Heart right ventricle (tissue), 16 donors: ENCODE data around the gene POU2F2. TPM values are rescaled to one million over a fixed set of nuclear protein-coding genes. Genes with fewer than 3 reads are reported as not detected.

Source experiments
- ATAC-seq, 8 donors: fragments of 200-7000 bp; cut with Tn5 transposase; one replicate each; pipeline ENCODE4 v1.9.1; 2020; ENCODE audit warnings: mild to moderate bottlenecking in 8 of 8, moderate library complexity in 8 of 8, moderate number of reproducible peaks in 1 of 8
- DNase-seq, 2 donors: peaks; one replicate each; pipeline ENCODE4 v3.0.0-alpha.2; 2020
- H3K27ac ChIP-seq, 10 donors: fragments of 200-600 bp; sonication (generic) in 2 of 10; one replicate each; pipeline versions ENCODE4 v1.5.0 to v1.8.0; 2020 to 2022; ENCODE audit warnings: mild to moderate bottlenecking in 3 of 10
- H3K27me3 ChIP-seq, 7 donors: fragments of 200-600 bp; one replicate each; pipeline ENCODE4 v1.8.0; 2021 to 2022; ENCODE audit warnings: mild to moderate bottlenecking in 2 of 7
- H3K36me3 ChIP-seq, 9 donors: fragments of 200-600 bp; sonication (generic) in 1 of 9; one replicate each; pipeline versions ENCODE4 v1.5.0 to v1.8.0; 2020 to 2022; ENCODE audit warnings: mild to moderate bottlenecking in 2 of 9
- H3K4me1 ChIP-seq, 9 donors: fragments of 200-600 bp; sonication (generic) in 1 of 9; one replicate each; pipeline versions ENCODE4 v1.5.0 to v1.8.0; 2020 to 2022; ENCODE audit warnings: mild to moderate bottlenecking in 4 of 9
- H3K4me3 ChIP-seq, 10 donors: fragments of 200-600 bp; sonication (generic) in 2 of 10; one replicate each; pipeline versions ENCODE4 v1.5.0 to v1.8.0; 2020 to 2022; ENCODE audit warnings: mild to moderate bottlenecking in 7 of 10, moderate library complexity in 2 of 10
- H3K9me3 ChIP-seq, 11 donors: fragments of 200-600 bp in 10 of 11; sonication (generic) in 2 of 11; one replicate each; pipeline versions ENCODE4 v1.5.0 to v1.8.0; 2013 to 2022; ENCODE audit warnings: mild to moderate bottlenecking in 2 of 11, control low read depth in 1 of 11, moderate library complexity in 1 of 11
- WGBS, 2 donors: extraction: QIAGEN DNeasy Blood & Tissue Kit; methylation state at CpG; one replicate each; pipeline ENCODE4 v1.1.7; 2013; ENCODE audit warnings: inconsistent platforms in 1 of 2; 5-methylcytosine and 5-hydroxymethylcytosine counted together
- intact Hi-C, 10 donors: fragments of 100-400 bp; cut with DNase I; formaldehyde crosslinking; loops; one replicate each; pipeline versions ENCODE4 v1.11.1 to v1.14.2; 2022
- polyA plus RNA-seq, 2 donors: library from polyadenylated mRNA; stranded (reverse); fragments of 200-250 nt; gene quantifications; one replicate each; pipeline ENCODE4 v1.2.3, GENCODE V29; 2013
- total RNA-seq, 10 donors: library from RNA; stranded (reverse); fragmentation: NEBNext Ultra II Directional in 3 of 10; extraction: Animal tissue kit (Norgen Biotek cat#: 25700) in 3 of 10; gene quantifications; one replicate each; pipeline versions ENCODE4 v1.2.1 to v1.2.4, GENCODE V29; 2021 to 2023
- TF ChIP-seq, protein P1 (sequence below), 9 donors: fragments of 200-600 bp; sonication (generic) in 2 of 9; IDR thresholded peaks; one replicate each; pipeline versions ENCODE4 v1.5.0 to v1.8.0; 2021 to 2022; ENCODE audit warnings: antibody characterized with exemption in 9 of 9, mild to moderate bottlenecking in 5 of 9, moderate library complexity in 1 of 9
- donor health status: Arrhythmogenic right ventricular cardiomyopathy.
- donor health status: ischemic (EF 13 %, LVEDD 7.1; RV severe dilation, severe dysfunction).
- donor health status: healthy with polysubstance abuse.
- donor health status: DM: no; HTN: yes; CAD: no.
- donor health status: DM: no; HTN: no; CAD: no.
- donor health status: ischemic (EF 25% LVEDD 6.9; RV normal size, moderate dysfunction).
- donor health status: ischemic (EF 25% LVEDD 5.7; RV mildly dilated, moderate dysfunction).
- donor health status: healthy.
- donor health status: DM: yes; HTN: yes; CAD: no.
- donor health status: Ischemic cardiomyopathy.
- donor health status: ischemic (EF 35%, LVEDD 5.7; RV mildly dilated, moderate dysfunction).
- donor health status: nonischemic (EF 11% LVEDD 7.7; RV severe dilation, severe dysfunction).
- donor health status: DM: yes; HTN: yes; CAD: no.
- donor health status: PGD.
- donor health status: ischemic (EF 29% LVEDD 5.4; RV normal size, mild dysfunction).
- donor health status: nonischemic (EF 23%, LVEDD 6.1; RV moderate dilation, normal function).

Gene POU2F2
- total and polyA plus RNA-seq, 12 donors = 0.28 to 3.8 (median 0.69) TPM

DNA sequence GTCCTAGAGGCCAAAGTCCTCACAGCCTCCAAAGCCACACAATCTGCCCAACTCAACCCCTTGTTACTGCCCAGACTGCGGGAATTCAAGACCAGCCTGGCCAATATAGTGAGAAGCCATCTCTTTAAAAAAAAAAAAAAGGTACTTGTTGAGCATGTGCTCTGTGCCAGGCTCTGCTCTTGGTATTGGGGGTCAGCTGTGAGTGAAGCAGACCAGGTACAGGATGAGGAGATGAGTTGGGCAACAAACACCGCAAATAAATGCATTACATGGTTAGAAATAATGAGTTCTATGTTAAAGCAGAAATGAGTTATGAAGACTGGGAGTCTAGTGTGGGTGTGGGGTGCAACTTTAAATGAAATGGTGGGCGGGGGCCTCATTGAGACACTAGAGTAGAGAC, 72.1 kb downstream of the POU2F2 start:
- Histone ChIP-seq H3K27ac (no peak overlapping the region), H3K27me3 (peaks cover 0 to 2% (median 0%) of the 10 kb centered on the region in 7 donors), H3K36me3 (no peaks in the 10 kb centered on the region), H3K9me3 (no peaks in the 10 kb centered on the region), H3K4me1 (no peaks in the 10 kb centered on the region), H3K4me3 (no peak overlapping the region)
- intact Hi-C loops = no loop called here
- 90 to 95% methylated on average over 3 of the region's 3 CpGs for WGBS, 2 donors
- DNase-seq = no peak
- TF ChIP-seq, protein P1, sequence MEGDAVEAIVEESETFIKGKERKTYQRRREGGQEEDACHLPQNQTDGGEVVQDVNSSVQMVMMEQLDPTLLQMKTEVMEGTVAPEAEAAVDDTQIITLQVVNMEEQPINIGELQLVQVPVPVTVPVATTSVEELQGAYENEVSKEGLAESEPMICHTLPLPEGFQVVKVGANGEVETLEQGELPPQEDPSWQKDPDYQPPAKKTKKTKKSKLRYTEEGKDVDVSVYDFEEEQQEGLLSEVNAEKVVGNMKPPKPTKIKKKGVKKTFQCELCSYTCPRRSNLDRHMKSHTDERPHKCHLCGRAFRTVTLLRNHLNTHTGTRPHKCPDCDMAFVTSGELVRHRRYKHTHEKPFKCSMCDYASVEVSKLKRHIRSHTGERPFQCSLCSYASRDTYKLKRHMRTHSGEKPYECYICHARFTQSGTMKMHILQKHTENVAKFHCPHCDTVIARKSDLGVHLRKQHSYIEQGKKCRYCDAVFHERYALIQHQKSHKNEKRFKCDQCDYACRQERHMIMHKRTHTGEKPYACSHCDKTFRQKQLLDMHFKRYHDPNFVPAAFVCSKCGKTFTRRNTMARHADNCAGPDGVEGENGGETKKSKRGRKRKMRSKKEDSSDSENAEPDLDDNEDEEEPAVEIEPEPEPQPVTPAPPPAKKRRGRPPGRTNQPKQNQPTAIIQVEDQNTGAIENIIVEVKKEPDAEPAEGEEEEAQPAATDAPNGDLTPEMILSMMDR (IDR thresholded peaks at IDR 0.05) = no peak
- ATAC-seq = no peak

DNA sequence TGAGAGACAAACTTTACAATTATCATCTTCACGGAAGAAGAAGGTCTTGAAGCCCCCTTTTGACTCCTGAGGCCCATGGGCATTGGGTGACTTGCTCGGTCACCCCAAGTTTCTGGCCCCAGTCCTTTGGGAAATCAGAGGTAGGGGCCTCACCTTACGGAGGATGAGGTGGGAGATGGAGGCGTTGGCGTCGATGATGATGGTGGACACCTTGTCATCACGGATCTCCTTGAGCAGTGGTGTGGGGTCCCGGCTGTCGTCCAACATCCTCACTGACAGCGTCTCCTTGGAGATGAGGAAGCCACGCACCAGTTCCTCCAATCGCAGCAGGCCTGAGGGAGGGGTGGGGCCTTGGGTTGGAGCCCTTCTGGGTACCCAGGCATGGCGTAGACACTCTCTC, 73.0 kb downstream of the POU2F2 start:
- intact Hi-C loops = no loop called here
- H3K36me3 ChIP-seq = no peaks in the 10 kb centered on the region

DNA sequence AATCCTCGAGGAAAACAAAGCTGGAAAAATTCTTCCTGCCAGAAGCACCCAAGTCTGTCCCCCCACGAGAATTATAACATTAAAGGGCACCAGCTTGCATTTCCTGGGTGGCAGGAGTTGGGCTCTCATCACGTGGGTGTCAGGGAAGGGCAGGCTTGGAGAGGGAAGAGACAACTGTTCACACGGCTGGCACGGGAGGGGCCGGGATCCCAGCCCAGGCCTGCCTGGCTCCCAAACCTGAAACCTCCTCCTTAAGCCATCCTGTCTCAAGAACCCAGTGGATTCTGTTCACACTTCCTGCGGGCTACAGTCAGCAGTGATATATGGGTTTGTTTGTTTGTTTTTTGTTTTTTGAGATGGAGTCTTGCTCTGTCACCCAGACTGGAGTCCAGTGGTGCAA, 74.4 kb downstream of the POU2F2 start:
- H3K27ac ChIP-seq = no peak overlapping the region
- intact Hi-C loops = no loop called here
- no peak overlapping the region for H3K4me3 ChIP-seq

More for the DNA sequence above, 73.0 kb downstream of the POU2F2 start:
- Histone ChIP-seq H3K9me3 (no peaks in the 10 kb centered on the region), H3K4me1 (no peaks in the 10 kb centered on the region), H3K27me3 (no peaks in the 10 kb centered on the region), H3K4me3 (no peak overlapping the region), H3K27ac (no peak overlapping the region)
- no peak for ATAC-seq
- DNase-seq = no peak
- WGBS, 2 donors = 89 to 94% methylated on average over 13 of the region's 13 CpGs
- TF ChIP-seq, protein P1 (IDR thresholded peaks at IDR 0.05) = no peak

DNA sequence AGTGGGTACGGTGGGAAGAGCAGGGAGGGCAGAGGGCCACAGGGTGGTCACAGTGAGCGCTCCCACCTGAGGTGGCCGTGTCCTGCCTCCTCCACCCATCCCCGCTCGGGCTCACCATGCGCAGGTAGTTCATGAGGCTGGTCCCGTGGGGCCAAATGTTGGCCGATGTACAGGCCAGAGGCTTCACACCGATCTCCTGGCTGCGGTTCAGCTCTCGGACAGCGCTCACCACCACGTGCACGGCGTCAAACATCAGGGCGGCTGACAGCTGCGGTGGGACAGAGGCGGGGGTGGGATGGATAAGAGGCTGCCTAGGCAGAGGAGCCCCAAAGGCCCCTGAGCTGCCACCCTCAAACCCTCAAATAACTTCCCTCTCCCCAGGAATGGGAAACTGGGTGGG, 78.0 kb downstream of the POU2F2 start:
- Histone ChIP-seq H3K27ac (no peak overlapping the region), H3K27me3 (no peaks in the 10 kb centered on the region), H3K4me1 (peaks cover 0 to 11% (median 6%) of the 10 kb centered on the region in 9 donors), H3K9me3 (no peaks in the 10 kb centered on the region), H3K4me3 (no peak overlapping the region), H3K36me3 (no peaks in the 10 kb centered on the region)
- WGBS, 2 donors = 77% methylated on average over 18 of the region's 18 CpGs
- TF ChIP-seq, protein P1 (IDR thresholded peaks at IDR 0.05) = no peak
- intact Hi-C loops = no loop called here
- DNase-seq (no peak), ATAC-seq (no peak)

More for the DNA sequence above, 74.4 kb downstream of the POU2F2 start:
- no peak for ATAC-seq
- Histone ChIP-seq H3K27me3 (no peaks in the 10 kb centered on the region), H3K9me3 (no peaks in the 10 kb centered on the region), H3K4me1 (peaks cover 0 to under 1% (median 0%) of the 10 kb centered on the region in 9 donors), H3K36me3 (no peaks in the 10 kb centered on the region)
- DNase-seq = no peak
- TF ChIP-seq, protein P1 (IDR thresholded peaks at IDR 0.05) = no peak
- 69 to 76% methylated on average over 7 of the region's 7 CpGs for WGBS, 2 donors
